ENCODE results near the gene PAPOLG.

Gene PAPOLG

DNA sequence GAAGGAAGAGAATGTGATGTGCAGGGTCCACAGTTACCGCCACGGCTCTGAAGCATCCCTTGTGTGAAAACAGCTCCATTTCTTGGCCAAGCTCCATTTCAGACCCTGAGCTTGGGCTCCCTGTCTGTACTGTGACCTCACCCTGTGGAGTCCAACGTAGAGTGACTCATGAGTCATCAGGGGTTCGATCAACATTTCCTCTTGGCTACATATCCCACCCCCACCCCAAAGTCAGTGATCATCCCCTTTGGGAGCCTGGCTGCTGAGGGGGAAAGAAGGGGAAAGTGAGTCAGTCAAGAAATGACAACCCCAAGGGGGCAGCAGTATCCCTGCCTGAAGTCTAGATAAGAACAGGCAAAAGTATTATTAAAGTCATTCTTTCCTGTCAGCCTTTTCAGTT is 62.2 kb downstream of the PAPOLG start:
- H3K27ac ChIP-seq (ENCODE audit: low read depth, low read length), result no peak overlapping the region
- H3K36me3 ChIP-seq (ENCODE audit: low read length), result no peaks in the 10 kb centered on the region

DNA sequence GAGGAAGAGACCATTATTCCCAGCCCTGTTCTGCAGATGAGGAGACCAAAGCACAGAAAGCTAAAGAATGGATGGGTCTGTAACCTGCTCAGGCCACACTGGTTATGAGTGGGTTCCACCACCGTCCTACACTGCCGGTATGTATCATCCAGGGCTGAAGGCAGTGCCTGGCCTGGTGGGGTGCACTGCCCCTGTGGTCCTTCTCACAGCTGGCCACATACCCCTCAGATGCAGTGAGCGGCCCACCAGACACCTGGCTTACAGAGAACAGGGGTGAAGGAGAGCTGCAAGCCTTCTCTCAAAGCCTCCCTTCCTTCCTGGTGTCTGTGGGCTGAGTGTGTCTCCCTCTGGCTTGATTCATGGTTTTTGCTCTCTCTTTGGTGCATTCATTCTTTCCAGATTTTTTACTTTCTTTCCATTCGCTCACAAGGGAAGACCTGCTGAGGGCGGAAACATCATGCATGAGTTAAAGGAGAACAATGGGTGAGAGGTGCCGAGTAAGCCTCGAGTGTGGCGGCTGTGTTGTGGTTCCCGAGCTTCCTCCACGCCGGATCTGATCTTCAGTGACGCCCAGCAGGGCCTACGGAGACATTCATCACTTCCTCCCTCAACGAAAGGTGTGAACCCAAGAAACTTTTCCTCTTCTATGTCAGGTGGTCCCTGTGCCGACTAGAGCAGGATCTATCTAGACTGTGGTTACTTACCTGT is 63.2 kb downstream of the PAPOLG start:
- Histone ChIP-seq H3K79me2 (ENCODE audit: insufficient read depth, low read length) (no peaks in the 10 kb centered on the region), H3K27me3 (ENCODE audit: low read length) (no peaks in the 10 kb centered on the region), H3K4me2 (ENCODE audit: low read depth, low read length, poor library complexity, severe bottlenecking) (no peak overlapping the region), H3K9me2 (replicated peaks; ENCODE audit: insufficient read depth, low read length) (no peaks in the 10 kb centered on the region), H3K36me3 (ENCODE audit: low read length) (no peaks in the 10 kb centered on the region), H3K27ac (ENCODE audit: low read depth, low read length) (no peak overlapping the region), H3K4me3 (ENCODE audit: insufficient read depth, low read length, poor library complexity, severe bottlenecking) (no peak overlapping the region), H4K20me1 (ENCODE audit: low read depth, low read length) (no peaks in the 10 kb centered on the region), H3F3A (ENCODE audit: insufficient read depth) (no peaks in the 10 kb centered on the region), H2AFZ (ENCODE audit: low read depth, low read length, severe bottlenecking) (no peak overlapping the region), H3K9me3 (ENCODE audit: insufficient read depth, low read length) (no peaks in the 10 kb centered on the region), H3K9ac (ENCODE audit: low read length) (no peak overlapping the region)
- TF ChIP-seq EZH2phosphoT487 (conservative IDR thresholded peaks at IDR 0.05; ENCODE audit: low read length), result no peak
- TF ChIP-seq, protein P1, sequence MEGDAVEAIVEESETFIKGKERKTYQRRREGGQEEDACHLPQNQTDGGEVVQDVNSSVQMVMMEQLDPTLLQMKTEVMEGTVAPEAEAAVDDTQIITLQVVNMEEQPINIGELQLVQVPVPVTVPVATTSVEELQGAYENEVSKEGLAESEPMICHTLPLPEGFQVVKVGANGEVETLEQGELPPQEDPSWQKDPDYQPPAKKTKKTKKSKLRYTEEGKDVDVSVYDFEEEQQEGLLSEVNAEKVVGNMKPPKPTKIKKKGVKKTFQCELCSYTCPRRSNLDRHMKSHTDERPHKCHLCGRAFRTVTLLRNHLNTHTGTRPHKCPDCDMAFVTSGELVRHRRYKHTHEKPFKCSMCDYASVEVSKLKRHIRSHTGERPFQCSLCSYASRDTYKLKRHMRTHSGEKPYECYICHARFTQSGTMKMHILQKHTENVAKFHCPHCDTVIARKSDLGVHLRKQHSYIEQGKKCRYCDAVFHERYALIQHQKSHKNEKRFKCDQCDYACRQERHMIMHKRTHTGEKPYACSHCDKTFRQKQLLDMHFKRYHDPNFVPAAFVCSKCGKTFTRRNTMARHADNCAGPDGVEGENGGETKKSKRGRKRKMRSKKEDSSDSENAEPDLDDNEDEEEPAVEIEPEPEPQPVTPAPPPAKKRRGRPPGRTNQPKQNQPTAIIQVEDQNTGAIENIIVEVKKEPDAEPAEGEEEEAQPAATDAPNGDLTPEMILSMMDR (IDR thresholded peaks at IDR 0.05; ENCODE audit: insufficient read depth, low read length, poor library complexity, severe bottlenecking), result no peak

More for the DNA sequence above, 62.2 kb downstream of the PAPOLG start:
- H3F3A ChIP-seq (ENCODE audit: insufficient read depth), result no peaks in the 10 kb centered on the region
- no peaks in the 10 kb centered on the region for H3K27me3 ChIP-seq (ENCODE audit: low read length)
- no peak overlapping the region for H3K4me3 ChIP-seq (ENCODE audit: insufficient read depth, low read length, poor library complexity, severe bottlenecking)
- no peaks in the 10 kb centered on the region for H3K9me2 ChIP-seq (replicated peaks; ENCODE audit: insufficient read depth, low read length)
- TF ChIP-seq EZH2phosphoT487 (conservative IDR thresholded peaks at IDR 0.05; ENCODE audit: low read length), result no peak
- no peaks in the 10 kb centered on the region for H3K79me2 ChIP-seq (ENCODE audit: insufficient read depth, low read length)
- H4K20me1 ChIP-seq (ENCODE audit: low read depth, low read length), result no peaks in the 10 kb centered on the region
- no peaks in the 10 kb centered on the region for H3K9me3 ChIP-seq (ENCODE audit: insufficient read depth, low read length)
- H3K9ac ChIP-seq (ENCODE audit: low read length), result no peak overlapping the region
- H3K4me2 ChIP-seq (ENCODE audit: low read depth, low read length, poor library complexity, severe bottlenecking), result no peak overlapping the region
- H2AFZ ChIP-seq (ENCODE audit: low read depth, low read length, severe bottlenecking), result no peak overlapping the region

DNA sequence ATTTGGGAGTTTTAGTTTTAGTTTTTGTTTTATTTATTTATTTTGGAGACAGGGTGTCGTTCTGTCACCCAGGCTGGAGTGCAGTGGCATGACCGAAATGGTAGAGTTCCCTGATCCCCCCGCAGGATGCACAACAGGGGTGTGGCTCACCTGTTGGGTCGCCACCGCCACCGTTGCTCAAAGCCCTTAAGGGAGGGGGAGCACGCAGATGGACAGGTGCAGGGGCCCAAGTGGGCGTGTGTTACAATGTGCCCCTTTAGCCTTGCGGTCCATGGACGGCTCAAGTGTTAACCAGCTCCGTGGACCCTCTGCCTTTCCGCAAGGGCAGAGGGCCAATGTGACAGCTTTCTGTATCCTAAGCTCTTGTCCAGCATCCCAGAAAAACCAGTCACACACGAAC is 63.9 kb downstream of the PAPOLG start:
- H3F3A ChIP-seq (ENCODE audit: insufficient read depth), result no peaks in the 10 kb centered on the region
- H3K79me2 ChIP-seq (ENCODE audit: insufficient read depth, low read length), result no peaks in the 10 kb centered on the region
- H3K27ac ChIP-seq (ENCODE audit: low read depth, low read length), result no peak overlapping the region
- H3K36me3 ChIP-seq (ENCODE audit: low read length), result no peaks in the 10 kb centered on the region
- no peak overlapping the region for H3K9ac ChIP-seq (ENCODE audit: low read length)
- H3K4me3 ChIP-seq (ENCODE audit: insufficient read depth, low read length, poor library complexity, severe bottlenecking), result no peak overlapping the region
- H2AFZ ChIP-seq (ENCODE audit: low read depth, low read length, severe bottlenecking), result no peak overlapping the region
- no peak for TF ChIP-seq EZH2phosphoT487 (conservative IDR thresholded peaks at IDR 0.05; ENCODE audit: low read length)
- TF ChIP-seq, protein P1 (IDR thresholded peaks at IDR 0.05; ENCODE audit: insufficient read depth, low read length, poor library complexity, severe bottlenecking), result no peak
- H3K4me2 ChIP-seq (ENCODE audit: low read depth, low read length, poor library complexity, severe bottlenecking), result no peak overlapping the region
- H3K9me3 ChIP-seq (ENCODE audit: insufficient read depth, low read length), result no peaks in the 10 kb centered on the region
- H4K20me1 ChIP-seq (ENCODE audit: low read depth, low read length), result no peaks in the 10 kb centered on the region
- H3K9me2 ChIP-seq (replicated peaks; ENCODE audit: insufficient read depth, low read length), result no peaks in the 10 kb centered on the region
- H3K27me3 ChIP-seq (ENCODE audit: low read length), result no peaks in the 10 kb centered on the region

DNA sequence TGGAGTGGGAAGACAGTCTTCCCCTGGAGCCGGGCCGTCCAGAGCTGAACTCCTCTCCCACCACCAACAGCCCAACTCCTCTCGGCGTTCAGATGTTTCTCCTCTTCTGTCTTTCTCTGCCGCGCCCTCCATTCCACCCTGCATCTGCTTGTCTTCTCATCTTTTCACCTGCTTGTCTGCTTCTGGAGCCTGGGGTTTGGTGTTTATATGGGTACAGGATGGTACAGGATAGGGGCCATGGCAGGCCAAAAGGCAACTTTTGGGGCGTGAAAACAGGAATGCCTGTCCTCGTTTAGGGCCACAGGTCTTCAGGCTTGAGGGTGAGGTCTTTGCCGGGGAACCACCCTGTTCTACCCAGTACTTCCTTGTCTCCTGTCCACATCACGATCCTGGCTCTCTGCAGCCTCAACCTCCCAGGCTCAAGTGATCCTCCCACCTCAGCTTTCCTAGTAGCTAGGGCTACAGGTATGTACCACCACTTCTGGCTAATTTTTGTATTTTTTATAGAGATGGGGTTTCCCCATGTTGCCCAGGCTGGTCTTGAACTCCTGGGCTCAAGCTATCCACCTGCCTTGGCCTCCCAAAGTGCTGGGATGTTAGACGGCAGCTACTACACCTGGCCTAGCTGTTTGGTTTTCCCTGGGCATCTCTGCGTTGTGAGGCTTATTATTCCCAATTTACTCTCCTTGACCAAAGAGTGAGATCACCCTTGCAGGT is 64.5 kb downstream of the PAPOLG start:
- TF ChIP-seq EZH2phosphoT487 (conservative IDR thresholded peaks at IDR 0.05; ENCODE audit: low read length), result no peak
- TF ChIP-seq, protein P1 (IDR thresholded peaks at IDR 0.05; ENCODE audit: insufficient read depth, low read length, poor library complexity, severe bottlenecking), result no peak
- Histone ChIP-seq H3K79me2 (ENCODE audit: insufficient read depth, low read length) (no peaks in the 10 kb centered on the region), H3K4me3 (ENCODE audit: insufficient read depth, low read length, poor library complexity, severe bottlenecking) (no peak overlapping the region), H2AFZ (ENCODE audit: low read depth, low read length, severe bottlenecking) (no peak overlapping the region), H3K4me2 (ENCODE audit: low read depth, low read length, poor library complexity, severe bottlenecking) (no peak overlapping the region), H3F3A (ENCODE audit: insufficient read depth) (no peaks in the 10 kb centered on the region), H4K20me1 (ENCODE audit: low read depth, low read length) (no peaks in the 10 kb centered on the region), H3K9me3 (ENCODE audit: insufficient read depth, low read length) (no peaks in the 10 kb centered on the region), H3K9me2 (replicated peaks; ENCODE audit: insufficient read depth, low read length) (no peaks in the 10 kb centered on the region), H3K27me3 (ENCODE audit: low read length) (no peaks in the 10 kb centered on the region), H3K9ac (ENCODE audit: low read length) (no peak overlapping the region), H3K36me3 (ENCODE audit: low read length) (no peaks in the 10 kb centered on the region), H3K27ac (ENCODE audit: low read depth, low read length) (no peak overlapping the region)

Measured in SU-DHL-6 (cell line).